Measurements from ENCODE around the gene DTNB. TPM values are rescaled to one million over a fixed set of nuclear protein-coding genes. Genes with fewer than 3 reads are reported as not detected.

DTNB gene
- total RNA-seq, 1 experiment from 2014 or later: 51.9 TPM

- H3K9me3 ChIP-seq (ENCODE audit: insufficient read depth, low read depth): no peaks in the 10 kb centered on the region
- DNase-seq: no peak
- CTCF ChIA-PET: no interaction called here
- H3K4me1 ChIP-seq (replicated peaks; ENCODE audit: insufficient read depth): no peaks in the 10 kb centered on the region
- no peaks in the 10 kb centered on the region for H3K9me2 ChIP-seq (ENCODE audit: insufficient read depth)
- H3K27me3 ChIP-seq (ENCODE audit: insufficient read depth, low read depth): no peaks in the 10 kb centered on the region
- POLR2A ChIA-PET (ENCODE audit: unreplicated experiment): no interaction called here
- TF ChIP-seq CTCF (conservative IDR thresholded peaks at IDR 0.05): no peak
- no peak for TF ChIP-seq EZH2 (IDR thresholded peaks at IDR 0.05; ENCODE audit: low read depth)
- no peaks in the 10 kb centered on the region for H3F3A ChIP-seq (ENCODE audit: insufficient read depth, low read depth)
- peaks cover 8% of the 10 kb centered on the region; the same call in 1 of the 2 replicates for H4K20me1 ChIP-seq (ENCODE audit: insufficient read depth)
- no peak overlapping the region for H2AFZ ChIP-seq
- H3K4me3 ChIP-seq: no peak overlapping the region
- BruUV-seq (replicated peaks): no TSS peak
- H3K36me3 ChIP-seq (ENCODE audit: low read depth): no peaks in the 10 kb centered on the region
- no peaks in the 10 kb centered on the region for H3K79me2 ChIP-seq (ENCODE audit: low read depth)
- H3K4me2 ChIP-seq: no peak overlapping the region
- intact Hi-C loops (cut with micrococcal nuclease; ENCODE audit: unreplicated experiment): no loop called here
- H3K27ac ChIP-seq: no peak overlapping the region
Observed at GRCh38 chr2:25400169-25400568, 273.2 kb downstream of the DTNB start.

GRCh38 chr2:25398534-25398933 lies 274.8 kb downstream of the DTNB start:
- intact Hi-C loops (cut with micrococcal nuclease; ENCODE audit: unreplicated experiment): no loop called here
- no TSS peak for BruUV-seq (replicated peaks)
- TF ChIP-seq CTCF (conservative IDR thresholded peaks at IDR 0.05) (no peak), EZH2 (IDR thresholded peaks at IDR 0.05; ENCODE audit: low read depth) (no peak)
- no peak overlapping the region for H3K4me2 ChIP-seq
- H3K79me2 ChIP-seq (ENCODE audit: low read depth): no peaks in the 10 kb centered on the region
- no peaks in the 10 kb centered on the region for H3K4me1 ChIP-seq (replicated peaks; ENCODE audit: insufficient read depth)
- no peak overlapping the region for H2AFZ ChIP-seq
- H3F3A ChIP-seq (ENCODE audit: insufficient read depth, low read depth): no peaks in the 10 kb centered on the region
- H3K4me3 ChIP-seq: no peak overlapping the region
- H4K20me1 ChIP-seq (ENCODE audit: insufficient read depth): peaks cover 8% of the 10 kb centered on the region; the same call in 1 of the 2 replicates
- H3K27ac ChIP-seq: no peak overlapping the region
- CTCF ChIA-PET: no interaction called here
- no peak for DNase-seq
- no peaks in the 10 kb centered on the region for H3K9me2 ChIP-seq (ENCODE audit: insufficient read depth)
- H3K27me3 ChIP-seq (ENCODE audit: insufficient read depth, low read depth): no peaks in the 10 kb centered on the region
- H3K36me3 ChIP-seq (ENCODE audit: low read depth): no peaks in the 10 kb centered on the region
- POLR2A ChIA-PET (ENCODE audit: unreplicated experiment): no interaction called here
- no peaks in the 10 kb centered on the region for H3K9me3 ChIP-seq (ENCODE audit: insufficient read depth, low read depth)

- POLR2A ChIA-PET (ENCODE audit: unreplicated experiment): no interaction called here
Observed at GRCh38 chr2:25397777-25398176, 275.6 kb downstream of the DTNB start.

More at GRCh38 chr2:25397777-25398176, 275.6 kb downstream of the DTNB start:
- no peak for DNase-seq
- CTCF ChIA-PET: no interaction called here
- Histone ChIP-seq H2AFZ (no peak overlapping the region), H3K79me2 (ENCODE audit: low read depth) (no peaks in the 10 kb centered on the region), H3K4me1 (replicated peaks; ENCODE audit: insufficient read depth) (no peaks in the 10 kb centered on the region), H3K9me3 (ENCODE audit: insufficient read depth, low read depth) (no peaks in the 10 kb centered on the region), H3K4me3 (no peak overlapping the region), H4K20me1 (ENCODE audit: insufficient read depth) (peaks cover 8% of the 10 kb centered on the region; the same call in 1 of the 2 replicates), H3K4me2 (no peak overlapping the region), H3F3A (ENCODE audit: insufficient read depth, low read depth) (no peaks in the 10 kb centered on the region), H3K9me2 (ENCODE audit: insufficient read depth) (no peaks in the 10 kb centered on the region), H3K36me3 (ENCODE audit: low read depth) (no peaks in the 10 kb centered on the region), H3K27ac (no peak overlapping the region), H3K27me3 (ENCODE audit: insufficient read depth, low read depth) (no peaks in the 10 kb centered on the region)
- no peak for TF ChIP-seq CTCF (conservative IDR thresholded peaks at IDR 0.05)
- TF ChIP-seq EZH2 (IDR thresholded peaks at IDR 0.05; ENCODE audit: low read depth): no peak
- intact Hi-C loops (cut with micrococcal nuclease; ENCODE audit: unreplicated experiment): no loop called here
- BruUV-seq (replicated peaks): no TSS peak

Measured in PC-9 (cell line).